ENCODE results near the gene NPPC. TPM values are rescaled to one million over a fixed set of nuclear protein-coding genes. Genes with fewer than 3 reads are reported as not detected.

Gene NPPC
- total and polyA plus RNA-seq, 2 of the 8 experiments (the other 6 are each of a cell fraction or from before 2014, with no cell fraction given), result 1.3 to 4.7 TPM

DNA sequence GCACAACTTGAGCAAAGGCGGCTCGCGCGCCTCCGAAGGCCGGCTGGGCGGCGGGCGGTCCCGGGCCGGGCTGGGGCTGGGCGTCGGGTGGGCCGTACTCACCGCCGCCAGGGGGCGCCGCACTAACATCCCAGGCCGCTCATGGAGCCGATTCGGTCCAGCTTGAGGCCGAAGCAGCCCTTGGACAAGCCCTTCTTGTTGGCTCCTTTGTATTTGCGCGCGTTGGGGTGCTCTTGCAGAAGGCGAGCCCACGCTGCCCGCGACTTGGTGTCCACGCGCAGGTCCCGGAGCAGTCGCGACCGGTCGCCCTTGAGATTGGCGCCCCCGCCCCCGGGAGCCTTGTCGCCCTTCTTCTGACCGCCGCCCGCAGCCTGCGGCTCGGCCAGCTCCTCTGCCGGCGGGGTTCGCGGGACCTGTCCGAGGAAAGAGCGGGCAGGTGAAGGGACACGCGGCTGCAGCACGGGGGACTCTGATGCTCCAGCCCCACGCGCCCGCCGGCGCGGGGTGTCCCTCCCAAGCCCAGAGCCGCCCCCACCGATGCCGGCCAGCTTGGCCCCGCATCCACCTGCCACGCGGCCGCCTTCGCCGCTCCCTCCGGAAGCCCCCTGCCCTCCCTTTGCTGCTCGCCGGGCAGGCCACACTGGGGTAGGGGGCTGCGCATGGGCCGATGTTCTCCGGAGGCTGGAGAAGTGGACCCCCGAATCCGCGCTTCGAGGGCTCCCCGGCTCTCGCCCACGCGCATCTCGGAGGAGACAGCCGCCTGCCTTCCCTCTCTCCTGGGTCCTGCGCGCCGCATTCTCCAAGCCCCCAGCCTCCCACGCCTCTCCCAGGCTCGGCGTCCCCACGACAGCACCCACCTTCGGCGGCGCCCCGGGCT lies 655 bp downstream of the NPPC start (continued):
- TF ChIP-seq SUZ12 (IDR thresholded peaks at IDR 0.05; ENCODE audit: low read length) (peak; percentile 16; the same call in 1 of the 2 replicates), KDM5A (IDR thresholded peaks at IDR 0.05; ENCODE audit: low read length) (no peak), EZH2 (IDR thresholded peaks at IDR 0.05; ENCODE audit: low read depth, low read length, severe bottlenecking) (no peak), SIN3A (conservative IDR thresholded peaks at IDR 0.05 in 1 of 2, IDR thresholded peaks at IDR 0.05 in 1 of 2; ENCODE audit: low read depth in 1 of 2, low read length in 2 of 2) (no peak), JUND (IDR thresholded peaks at IDR 0.05; ENCODE audit: low read length) (no peak), TAF1 (IDR thresholded peaks at IDR 0.05; ENCODE audit: low read depth, low read length) (no peak), RBBP5 (IDR thresholded peaks at IDR 0.05; ENCODE audit: borderline replicate concordance, low read depth, low read length) (peak; percentile 20; the same call in 1 of the 2 replicates), JUN (IDR thresholded peaks at IDR 0.05; ENCODE audit: low read depth, low read length) (no peak), YY1 (IDR thresholded peaks at IDR 0.05; ENCODE audit: low read depth, low read length) (0 out of 2 replicates have a peak, but pooled peaks have one; percentile 44), POLR2AphosphoS5 (IDR thresholded peaks at IDR 0.05; ENCODE audit: low read depth, low read length) (no peak), CTBP2 (IDR thresholded peaks at IDR 0.05; ENCODE audit: borderline replicate concordance, insufficient read depth, insufficient read length, low read length) (peak; percentile 12), HDAC2 (IDR thresholded peaks at IDR 0.05; ENCODE audit: borderline replicate concordance in 1 of 2, low read depth in 2 of 2, low read length in 2 of 2) (no peak), BCL11A (IDR thresholded peaks at IDR 0.05; ENCODE audit: low read depth in 2 of 2, low read length in 2 of 2) (no peak), PHF8 (conservative IDR thresholded peaks at IDR 0.05; ENCODE audit: low read depth, low read length) (no peak), SP1 (IDR thresholded peaks at IDR 0.05; ENCODE audit: low read depth, low read length) (no peak), EP300 (IDR thresholded peaks at IDR 0.05; ENCODE audit: borderline replicate concordance in 1 of 2, low read depth in 2 of 2, low read length in 2 of 2) (no peak), RFX5 (IDR thresholded peaks at IDR 0.05; ENCODE audit: borderline replicate concordance, low read depth, low read length) (no peak), BRCA1 (IDR thresholded peaks at IDR 0.05; ENCODE audit: low read depth, low read length) (no peak), GTF2F1 (IDR thresholded peaks at IDR 0.05; ENCODE audit: borderline replicate concordance, low read depth, low read length) (no peak)
- TF ChIP-seq, protein P1, sequence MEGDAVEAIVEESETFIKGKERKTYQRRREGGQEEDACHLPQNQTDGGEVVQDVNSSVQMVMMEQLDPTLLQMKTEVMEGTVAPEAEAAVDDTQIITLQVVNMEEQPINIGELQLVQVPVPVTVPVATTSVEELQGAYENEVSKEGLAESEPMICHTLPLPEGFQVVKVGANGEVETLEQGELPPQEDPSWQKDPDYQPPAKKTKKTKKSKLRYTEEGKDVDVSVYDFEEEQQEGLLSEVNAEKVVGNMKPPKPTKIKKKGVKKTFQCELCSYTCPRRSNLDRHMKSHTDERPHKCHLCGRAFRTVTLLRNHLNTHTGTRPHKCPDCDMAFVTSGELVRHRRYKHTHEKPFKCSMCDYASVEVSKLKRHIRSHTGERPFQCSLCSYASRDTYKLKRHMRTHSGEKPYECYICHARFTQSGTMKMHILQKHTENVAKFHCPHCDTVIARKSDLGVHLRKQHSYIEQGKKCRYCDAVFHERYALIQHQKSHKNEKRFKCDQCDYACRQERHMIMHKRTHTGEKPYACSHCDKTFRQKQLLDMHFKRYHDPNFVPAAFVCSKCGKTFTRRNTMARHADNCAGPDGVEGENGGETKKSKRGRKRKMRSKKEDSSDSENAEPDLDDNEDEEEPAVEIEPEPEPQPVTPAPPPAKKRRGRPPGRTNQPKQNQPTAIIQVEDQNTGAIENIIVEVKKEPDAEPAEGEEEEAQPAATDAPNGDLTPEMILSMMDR (IDR thresholded peaks at IDR 0.05; ENCODE audit: control extremely low read depth in 1 of 3, insufficient read depth in 1 of 3, low read depth in 1 of 3, low read length in 3 of 3), result peak in 2 of 3 experiments; percentile 80 to 89; a peak in 3 of 4 replicates

Data from H1 (cell line).